ENCODE measurements around the gene PPP2R5D.
"Not testable (repeated sequence)": the region's sequence is repeated elsewhere in the genome, so short reads cannot be mapped to it uniquely, and the experiment has no call there.

PPP2R5D gene

DNA sequence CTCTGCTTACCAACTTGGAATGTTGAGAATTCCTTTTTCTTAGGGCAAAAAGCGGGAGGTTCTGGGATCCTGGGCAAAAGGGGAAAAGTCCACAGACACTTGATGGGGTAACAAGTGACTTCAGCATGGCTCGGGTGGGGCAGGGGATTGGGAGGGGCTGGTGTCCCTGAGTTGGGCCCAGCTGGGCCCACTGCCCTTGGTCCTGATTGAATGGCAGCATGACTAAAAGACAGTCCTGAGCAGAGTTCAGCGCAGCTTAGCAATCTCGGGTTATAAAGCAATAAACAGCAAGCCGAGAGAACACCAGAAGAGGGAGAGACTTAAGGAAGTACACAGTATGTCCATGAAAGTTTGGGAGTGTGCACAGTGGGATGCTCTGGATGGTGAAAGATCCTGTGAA lies 5.6 kb downstream of the PPP2R5D start:
- DNase-seq (ENCODE audit: low read depth in 2 of 2): no peak

DNA sequence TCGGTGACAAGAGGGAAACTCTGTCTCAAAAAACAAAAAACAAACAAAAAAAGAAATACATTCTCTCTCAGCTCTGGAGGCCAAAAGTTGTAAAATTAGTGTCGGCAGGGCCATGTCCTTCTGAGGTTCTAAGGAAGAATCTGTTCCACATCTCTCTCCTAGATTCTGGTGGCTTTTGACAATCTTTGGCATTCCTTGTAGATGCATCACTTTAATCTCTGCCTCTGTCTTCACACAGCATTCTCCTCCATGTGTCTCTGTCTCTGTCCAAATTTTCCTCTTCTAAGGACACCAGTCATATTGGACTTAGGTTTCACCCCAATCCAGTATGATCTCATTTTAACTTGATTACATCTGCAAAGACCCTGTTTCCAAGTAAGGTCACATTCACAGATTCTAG lies 9.1 kb downstream of the PPP2R5D start:
- no peak for DNase-seq (ENCODE audit: low read depth in 2 of 2)

DNA sequence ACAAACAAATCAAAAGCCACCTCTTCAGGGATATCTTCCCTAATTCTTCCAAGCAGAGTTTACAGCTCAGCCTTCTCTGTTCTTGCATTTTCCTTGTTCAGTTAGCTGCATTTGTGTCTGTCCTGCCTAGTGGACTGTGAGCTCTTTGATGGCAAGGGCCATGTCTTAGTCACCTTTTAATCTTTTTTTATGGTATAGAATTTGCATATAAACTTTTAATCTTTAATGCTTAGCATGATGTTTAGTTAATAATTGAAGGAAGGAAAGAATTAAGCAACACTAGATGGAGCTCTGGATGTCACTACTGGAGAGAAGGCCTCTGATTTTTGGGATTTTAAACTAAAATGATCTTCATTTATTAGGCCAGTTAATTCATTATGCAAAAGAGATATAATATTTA lies 12.1 kb downstream of the PPP2R5D start:
- no peak for DNase-seq (ENCODE audit: low read depth in 2 of 2)

DNA sequence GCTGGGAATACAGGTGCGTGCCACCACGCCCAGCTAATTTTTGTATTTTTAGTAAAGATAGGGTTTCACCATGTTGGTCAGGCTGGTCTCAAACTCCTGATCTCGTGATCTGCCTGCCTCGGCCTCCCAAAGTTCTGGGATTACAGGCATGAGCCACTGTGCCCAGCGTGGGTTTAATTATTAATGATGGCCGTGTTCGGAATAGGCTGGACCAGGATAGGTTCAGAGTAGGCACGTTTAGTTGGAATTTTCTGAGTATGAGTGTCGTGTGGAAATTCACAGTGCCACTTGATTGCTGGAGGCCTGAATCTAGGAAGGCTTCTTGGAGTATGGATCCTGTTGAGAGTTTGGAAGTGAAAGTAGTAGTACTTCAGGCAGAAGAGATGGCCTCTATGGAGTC lies 13.8 kb downstream of the PPP2R5D start:
- not testable (repeated sequence) for DNase-seq (ENCODE audit: low read depth in 2 of 2)

DNA sequence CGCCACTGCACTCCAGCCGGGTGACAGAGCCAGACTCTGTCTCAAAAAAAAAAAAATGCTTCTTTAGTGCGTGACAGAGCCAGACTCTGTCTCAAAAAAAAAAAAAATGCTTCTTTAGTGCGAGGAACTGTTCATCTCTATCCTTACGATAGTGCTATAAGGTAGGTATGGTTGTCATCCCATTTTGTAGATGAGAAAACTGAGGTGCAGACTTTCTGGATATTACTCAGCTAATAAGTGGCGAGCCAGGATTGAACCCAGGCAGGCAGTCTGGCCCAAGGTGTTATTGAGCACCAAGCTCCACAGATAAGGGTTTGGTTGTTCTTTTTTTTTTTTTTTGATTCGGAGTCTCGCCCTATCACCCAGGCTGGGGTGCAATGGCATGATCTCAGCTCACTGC lies 17.5 kb downstream of the PPP2R5D start:
- no peak for DNase-seq (ENCODE audit: low read depth in 2 of 2)

DNA sequence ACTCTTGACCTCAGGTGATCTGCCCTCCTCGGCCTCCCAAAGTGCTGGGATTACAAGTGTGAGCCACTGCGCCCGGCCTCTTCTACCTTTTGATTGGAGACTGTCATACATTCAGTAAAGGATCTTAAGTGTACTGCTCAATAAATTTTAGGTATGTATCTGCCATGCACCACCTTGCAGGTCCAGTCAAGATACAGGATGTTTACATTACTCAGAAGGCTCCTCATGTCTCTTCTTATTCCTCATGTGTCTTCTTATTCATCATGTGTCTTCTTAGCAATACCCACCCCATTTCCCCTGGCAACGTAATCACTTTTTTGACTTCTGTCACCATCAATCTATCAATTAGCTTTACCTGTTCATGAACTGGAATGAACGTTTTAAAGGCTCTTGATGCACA lies 21.5 kb downstream of the PPP2R5D start:
- DNase-seq (ENCODE audit: low read depth in 2 of 2): no peak

DNA sequence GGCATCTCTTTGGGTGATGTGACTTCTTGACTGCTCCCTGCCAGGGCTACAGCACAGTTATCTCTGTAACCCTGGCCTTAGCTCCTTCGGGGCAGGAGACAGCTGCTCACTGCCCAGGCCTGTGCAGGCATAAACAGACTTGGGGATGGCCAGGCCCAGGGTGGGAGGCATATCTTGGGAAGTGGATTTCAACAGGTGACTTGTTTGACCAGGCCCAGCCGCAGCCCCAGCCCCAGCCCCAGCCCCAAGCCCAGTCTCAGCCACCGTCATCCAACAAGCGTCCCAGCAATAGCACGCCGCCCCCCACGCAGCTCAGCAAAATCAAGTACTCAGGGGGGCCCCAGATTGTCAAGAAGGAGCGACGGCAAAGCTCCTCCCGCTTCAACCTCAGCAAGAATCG lies 21.9 kb downstream of the PPP2R5D start:
- DNase-seq (ENCODE audit: low read depth in 2 of 2): no peak

DNA sequence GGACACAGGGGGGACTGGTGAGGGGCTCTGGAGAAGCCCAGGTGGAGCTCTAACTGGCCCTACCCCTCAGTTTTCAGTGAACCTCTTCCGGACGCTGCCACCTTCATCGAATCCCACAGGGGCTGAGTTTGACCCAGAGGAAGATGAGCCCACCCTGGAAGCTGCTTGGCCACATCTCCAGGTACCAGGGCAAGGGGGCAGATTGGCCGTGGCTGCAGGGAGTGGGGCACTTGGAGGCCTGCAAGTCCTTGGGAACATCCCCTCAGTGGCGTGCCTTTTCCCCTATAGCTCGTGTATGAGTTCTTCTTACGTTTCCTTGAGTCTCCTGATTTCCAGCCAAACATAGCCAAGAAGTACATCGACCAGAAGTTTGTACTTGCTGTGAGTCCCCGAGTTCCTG lies 22.8 kb downstream of the PPP2R5D start:
- no peak for DNase-seq (ENCODE audit: low read depth in 2 of 2)

DNA sequence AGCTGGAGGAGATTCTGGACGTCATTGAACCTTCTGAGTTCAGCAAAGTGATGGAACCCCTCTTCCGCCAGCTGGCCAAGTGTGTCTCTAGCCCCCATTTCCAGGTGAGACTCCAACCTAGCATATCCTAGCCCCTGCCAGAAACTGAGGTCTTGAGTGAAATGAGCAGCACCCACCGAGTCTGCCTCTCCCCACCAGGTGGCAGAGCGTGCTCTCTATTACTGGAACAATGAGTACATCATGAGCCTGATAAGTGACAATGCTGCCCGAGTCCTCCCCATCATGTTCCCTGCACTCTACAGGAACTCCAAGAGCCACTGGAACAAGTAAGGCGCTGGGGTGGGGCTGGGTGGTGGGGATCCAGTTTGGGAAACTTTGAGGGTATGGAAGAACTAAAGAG lies 24.8 kb downstream of the PPP2R5D start:
- peak in 1 of 2 donors; percentile 14 for DNase-seq (ENCODE audit: low read depth in 2 of 2)

DNA sequence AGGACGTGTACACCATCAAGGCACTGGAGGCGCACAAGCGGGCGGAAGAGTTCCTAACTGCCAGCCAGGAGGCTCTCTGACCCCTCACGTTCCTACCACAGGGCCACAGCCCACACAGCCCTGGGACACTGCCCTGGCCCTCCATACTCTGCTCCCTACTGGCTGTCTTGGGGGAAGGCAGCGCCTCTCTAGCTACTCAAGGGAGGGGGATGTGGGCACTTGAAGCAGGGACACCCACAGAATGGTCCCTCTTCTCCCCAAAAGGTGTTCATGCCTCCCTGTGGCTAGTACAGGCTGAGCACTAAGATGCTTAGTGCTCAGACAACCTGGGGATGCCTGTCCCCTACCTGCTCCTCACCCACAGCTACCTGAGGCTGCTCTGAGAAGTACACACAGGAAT lies 26.8 kb downstream of the PPP2R5D start:
- DNase-seq (ENCODE audit: low read depth in 2 of 2): no peak

DNA sequence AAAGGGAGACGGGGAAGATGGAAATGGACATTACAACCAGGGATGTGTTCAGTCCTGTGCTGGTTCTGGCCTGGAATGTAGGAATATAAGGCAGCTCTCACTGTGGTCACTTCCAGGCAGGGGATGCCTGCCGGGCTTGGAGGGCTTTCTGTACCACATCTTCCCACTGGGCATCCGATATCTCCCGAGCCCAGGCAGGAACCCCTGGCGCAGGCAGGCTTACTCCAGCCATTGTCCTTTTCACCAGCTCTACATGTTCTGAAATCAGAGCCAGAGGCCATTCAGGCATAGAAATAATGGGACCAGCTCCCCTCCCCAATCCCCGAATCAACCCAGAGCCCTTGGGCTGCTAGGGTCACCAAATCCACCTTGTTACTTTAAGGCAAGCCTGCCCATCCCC lies 28.0 kb downstream of the PPP2R5D start:
- DNase-seq (ENCODE audit: low read depth in 2 of 2): no peak

DNA sequence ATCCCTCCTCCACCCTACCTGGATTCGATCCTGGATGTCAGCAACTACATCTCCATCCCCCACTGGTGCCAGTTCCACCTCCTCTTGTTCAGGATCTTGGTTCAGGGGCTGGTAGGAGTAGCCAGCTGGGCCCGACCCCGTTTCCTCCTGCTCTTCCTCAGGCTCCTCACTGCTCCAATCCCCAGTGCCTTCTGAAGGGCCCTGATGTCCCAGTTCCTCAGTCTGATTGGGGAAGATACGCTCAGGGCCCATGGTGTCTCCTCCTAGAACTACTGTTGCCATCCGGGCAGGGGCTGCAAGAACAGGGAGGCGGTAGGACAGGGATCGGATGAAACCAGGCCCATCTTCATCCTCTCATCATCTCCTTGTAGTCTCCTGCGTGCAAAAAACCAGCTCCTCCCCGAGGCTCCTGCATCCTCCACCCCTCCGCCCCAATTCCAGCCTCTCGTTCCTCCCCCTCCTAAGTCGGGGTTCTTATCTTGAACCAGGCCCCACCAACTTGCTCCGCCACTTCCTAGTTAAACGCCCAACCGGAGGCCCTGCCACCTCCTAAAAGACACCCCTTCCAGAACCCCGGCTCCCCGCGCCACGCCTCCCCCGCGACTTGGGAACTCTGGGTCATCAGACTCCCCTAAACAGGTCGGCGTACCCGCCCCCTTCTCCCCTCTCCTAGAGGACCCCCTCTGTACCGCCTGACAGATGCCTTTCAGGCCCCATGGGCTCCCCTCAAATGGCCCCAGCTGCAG lies 28.9 kb downstream of the PPP2R5D start:
- no peak for DNase-seq (ENCODE audit: low read depth in 2 of 2)

DNA sequence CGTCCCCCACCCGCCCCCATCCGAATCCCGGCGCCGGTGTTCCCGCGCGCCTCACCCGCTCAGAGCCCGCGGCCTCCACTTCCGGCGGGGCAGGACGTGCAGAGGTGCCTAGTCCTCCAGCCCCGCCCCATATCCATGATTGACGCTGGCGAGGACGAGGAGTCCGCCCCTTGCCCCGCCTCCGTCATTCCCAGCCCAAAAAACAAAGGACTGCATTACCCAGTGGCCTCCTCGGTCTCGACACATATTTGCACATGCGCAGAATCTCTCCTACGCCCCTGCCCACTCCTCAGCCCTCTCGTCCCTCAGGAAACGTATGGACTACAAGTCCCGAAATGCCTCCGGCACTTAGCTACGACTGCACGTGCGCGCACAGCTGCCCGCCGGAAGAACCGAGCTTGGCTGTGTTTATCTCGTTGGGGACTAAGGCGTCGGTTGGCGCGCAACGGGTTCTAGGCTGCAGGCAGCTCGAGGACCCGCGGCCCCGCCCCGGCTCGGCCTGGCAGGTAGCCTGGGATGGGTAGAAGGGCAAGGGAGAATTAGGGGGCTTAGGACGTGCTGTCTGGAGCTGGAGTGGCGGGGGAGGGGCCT lies 29.6 kb downstream of the PPP2R5D start, which contains the start of the genes KLHDC3 and MEA1:
KLHDC3 (plus strand) TSS at position 407 of the 591 bp plus-strand sequence. CDS start 2,944 bp downstream, outside the sequence.
MEA1 (minus strand) TSS at position 104 of the 591 bp plus-strand sequence. CDS start 133 bp downstream, outside the sequence.
- DNase-seq (ENCODE audit: low read depth in 2 of 2): peak; percentile 98 to 99

DNA sequence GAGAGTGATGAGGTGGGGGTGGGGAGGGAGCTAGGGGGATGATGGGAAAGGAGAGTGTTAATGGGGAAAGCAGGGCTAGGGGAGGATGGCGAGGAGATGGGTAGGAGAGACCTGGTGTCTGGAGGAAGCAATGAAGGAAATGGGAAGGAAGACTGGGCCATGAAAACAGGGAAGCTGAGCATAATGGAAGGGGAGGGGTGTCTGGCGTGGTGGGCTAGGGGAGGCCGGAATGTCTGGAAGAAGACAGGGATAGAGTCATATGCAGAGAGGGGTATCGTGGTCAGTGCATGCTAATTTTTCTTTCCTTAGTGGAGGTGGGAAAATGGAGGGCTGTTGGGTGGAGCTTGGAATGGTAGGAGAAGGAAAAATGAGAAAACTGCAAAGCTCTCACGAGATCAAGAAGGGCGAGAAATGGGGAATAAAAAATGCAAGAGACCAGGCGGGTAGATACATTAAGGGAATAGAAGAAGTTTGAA lies 30.1 kb downstream of the PPP2R5D start:
- DNase-seq (ENCODE audit: low read depth in 2 of 2): no peak

DNA sequence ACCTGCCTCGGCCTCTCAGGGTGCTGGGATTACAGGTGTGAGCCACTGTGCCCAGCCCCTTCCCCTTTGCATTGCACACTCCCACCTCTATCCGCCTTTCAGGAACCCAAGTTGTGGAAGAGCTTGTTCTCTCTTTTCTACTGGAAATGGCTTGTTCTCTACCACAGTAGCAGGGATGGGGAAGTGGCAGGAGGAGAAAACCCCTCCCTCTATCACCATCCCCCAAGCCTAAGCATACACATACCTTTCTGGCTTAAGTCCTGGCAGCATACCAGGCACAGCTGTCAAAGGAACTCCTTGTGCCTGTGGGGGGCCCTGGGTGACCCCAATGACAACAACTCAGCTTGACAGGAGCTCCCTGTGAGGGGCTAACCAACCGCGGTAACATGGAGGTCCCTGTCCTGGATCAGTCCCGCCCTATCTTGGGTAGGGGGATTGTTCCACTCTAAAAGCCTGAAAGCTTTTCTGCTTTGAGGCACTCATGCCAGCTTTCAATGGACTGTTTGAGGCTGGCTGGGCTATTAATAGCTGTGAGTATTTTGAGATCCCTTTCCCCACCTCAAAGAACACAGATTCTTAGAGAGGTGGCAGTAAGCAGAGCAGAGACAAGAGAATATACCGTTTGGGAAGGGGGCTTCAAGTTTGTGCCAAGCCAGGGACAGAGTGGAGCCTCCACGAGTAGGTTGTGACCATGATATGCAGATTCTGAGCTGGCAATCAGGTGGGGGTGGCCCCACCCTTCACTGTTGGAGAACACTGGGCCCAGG lies 32.0 kb downstream of the PPP2R5D start:
- no peak for DNase-seq (ENCODE audit: low read depth in 2 of 2)

DNA sequence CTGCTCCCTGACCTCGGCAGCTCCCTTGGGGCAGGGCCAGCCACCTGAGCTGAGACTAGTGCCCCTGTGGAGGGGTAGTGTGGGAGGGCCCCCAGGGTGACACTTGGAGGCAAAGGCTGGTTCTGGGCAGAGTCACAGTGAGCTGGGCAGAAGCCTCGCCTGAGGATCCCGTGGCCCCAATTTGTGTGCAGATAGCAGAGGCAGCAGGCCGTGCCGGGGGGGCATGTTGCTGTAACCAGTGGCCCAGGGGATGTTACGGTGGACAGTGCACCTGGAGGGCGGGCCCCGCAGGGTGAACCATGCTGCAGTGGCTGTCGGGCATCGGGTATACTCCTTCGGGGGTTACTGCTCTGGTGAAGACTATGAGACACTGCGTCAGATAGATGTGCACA lies 32.6 kb downstream of the PPP2R5D start:
- DNase-seq (ENCODE audit: low read depth in 2 of 2): no peak

DNA sequence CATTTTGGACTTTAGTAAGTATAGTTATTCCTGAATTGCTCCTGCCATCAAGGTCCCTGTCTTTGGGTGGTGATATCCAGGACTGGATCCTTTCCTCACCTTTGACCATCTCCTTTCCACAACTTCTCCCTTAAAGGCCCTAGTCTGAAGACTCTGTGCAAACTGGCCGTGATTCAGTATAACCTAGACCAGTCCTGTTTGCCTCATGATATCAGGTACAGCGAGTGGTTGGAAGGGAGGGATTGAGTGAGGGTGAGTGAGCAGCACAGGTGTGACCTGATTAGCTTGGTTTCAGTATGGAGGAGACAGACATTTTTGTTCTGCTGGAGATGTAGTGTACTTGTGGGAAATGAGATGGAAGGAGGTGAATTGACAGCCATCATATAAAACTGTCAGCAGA lies 34.8 kb downstream of the PPP2R5D start:
- no peak for DNase-seq (ENCODE audit: low read depth in 2 of 2)

DNA sequence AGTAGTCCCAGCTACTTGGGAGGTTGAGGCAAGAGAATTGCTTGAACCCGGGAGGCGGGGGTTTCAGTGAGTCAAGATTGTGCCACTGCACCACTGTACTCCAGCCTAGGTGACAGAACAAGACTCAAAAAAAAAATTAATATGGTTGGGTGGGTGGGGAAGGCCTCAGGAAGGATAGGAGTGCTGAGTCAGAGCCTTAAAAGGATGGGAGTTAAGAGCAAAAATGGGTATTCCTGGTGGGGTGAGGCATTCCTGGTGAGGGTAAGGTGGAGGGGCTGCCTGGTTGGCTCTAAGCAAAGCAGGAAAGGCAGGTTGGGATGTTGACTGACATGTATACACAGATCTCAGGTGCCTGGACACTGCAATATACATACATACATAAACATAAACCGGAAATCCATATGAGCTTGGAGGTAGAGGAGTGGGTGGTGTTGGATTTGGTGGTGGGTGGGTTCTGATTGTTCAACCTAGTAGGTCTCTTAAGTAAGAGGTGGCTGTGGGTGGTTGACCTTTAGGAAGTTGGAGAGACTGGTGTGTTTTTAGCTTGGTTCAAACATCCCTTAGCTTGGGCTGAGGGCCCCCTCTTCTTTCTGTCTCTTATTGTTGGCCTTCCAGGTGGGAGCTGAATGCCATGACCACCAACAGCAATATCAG lies 35.8 kb downstream of the PPP2R5D start:
- no peak for DNase-seq (ENCODE audit: low read depth in 2 of 2)

DNA sequence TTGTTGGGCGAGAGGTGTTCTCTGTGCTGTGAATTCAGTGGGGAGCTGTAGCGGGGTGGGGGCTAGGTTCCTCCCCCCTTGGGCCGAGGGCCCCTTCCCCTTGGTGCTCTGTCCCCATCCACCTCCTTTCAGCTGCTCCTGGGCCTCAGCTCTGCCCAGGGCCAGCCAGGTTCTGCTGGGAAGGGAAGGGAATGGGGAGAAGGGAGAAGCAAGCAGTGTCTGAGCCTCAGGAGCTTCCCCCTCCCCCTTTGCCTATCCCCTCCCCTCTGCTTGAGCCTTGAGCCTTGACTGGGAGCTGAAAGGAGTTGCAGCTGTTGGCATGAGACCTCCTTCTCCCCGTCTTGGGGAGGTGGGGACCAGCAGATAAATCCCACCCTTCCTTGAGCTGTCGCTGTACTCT lies 36.5 kb downstream of the PPP2R5D start:
- DNase-seq (ENCODE audit: low read depth in 2 of 2): no peak

DNA sequence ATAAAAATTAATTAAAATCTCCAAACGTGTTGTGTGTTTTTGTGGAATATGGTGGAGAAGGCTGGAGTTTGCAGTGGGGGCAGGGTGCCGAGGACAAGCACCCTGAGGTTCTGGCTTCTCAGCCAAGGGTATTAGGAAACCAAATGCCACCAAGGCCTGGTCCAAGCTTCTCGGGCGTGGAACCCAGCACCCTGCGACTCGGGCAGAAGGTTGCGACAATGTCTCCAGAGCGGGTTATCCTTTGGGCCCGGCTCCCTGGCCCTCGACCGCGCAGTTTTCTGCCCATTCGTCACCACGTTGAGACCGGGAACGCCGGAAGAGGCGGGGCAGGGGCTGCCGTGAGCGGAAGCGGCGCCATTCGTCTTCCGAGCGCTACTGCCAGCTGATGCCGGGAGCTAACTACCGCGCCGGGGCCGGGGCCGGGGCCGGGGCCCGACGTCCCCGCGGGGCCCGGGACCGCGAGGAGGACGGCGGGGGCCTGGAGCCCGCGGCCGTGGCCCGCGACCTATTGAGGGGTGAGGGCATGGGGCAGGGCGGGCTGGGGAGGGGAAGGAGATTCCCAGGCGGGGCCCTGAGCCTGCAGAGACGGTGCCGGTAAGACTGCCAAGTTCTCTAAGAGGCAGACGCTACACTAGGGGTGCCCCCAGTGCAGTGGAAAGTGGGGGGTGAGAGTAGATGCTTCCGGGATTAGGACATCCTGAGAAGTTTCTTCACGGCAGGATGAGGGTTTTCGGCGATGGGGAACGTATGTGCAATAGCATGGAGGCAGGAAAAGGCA lies 37.1 kb downstream of the PPP2R5D start, which contains the start of gene RRP36:
RRP36 (plus strand) TSS at position 354 of the 778 bp plus-strand sequence; CDS start at position 386, 32 bp downstream.
- DNase-seq (ENCODE audit: low read depth in 2 of 2): peak; percentile 31 to 51

DNA sequence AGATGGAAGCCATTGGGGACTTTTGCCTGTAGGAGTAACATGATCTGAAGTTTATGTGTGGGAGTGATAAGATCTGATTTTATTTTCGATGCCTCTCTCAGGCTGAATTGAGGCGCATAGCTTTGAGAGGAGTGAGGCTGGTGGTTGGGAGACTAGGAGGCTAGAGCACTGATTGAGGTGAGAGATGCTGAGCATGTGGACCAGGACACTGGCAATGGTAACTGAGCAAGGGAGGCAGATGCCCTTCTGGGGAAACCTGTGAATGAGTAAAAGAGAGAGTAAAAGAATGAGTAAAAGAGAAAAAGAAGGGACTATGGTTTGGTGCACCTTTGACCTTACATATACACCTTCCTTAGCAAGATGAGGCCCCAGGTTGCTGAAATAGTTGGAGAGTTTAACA lies 40.1 kb downstream of the PPP2R5D start:
- DNase-seq (ENCODE audit: low read depth in 2 of 2): no peak
